ENCODE measurements around the gene ZNF784. TPM values are rescaled to one million over a fixed set of nuclear protein-coding genes. Genes with fewer than 3 reads are reported as not detected.

ZNF784 gene
- total and polyA plus RNA-seq, 2 of the 13 experiments (the other 11 are each of a cell fraction or from before 2014, with no cell fraction given), result 4.1 to 4.2 TPM

DNA sequence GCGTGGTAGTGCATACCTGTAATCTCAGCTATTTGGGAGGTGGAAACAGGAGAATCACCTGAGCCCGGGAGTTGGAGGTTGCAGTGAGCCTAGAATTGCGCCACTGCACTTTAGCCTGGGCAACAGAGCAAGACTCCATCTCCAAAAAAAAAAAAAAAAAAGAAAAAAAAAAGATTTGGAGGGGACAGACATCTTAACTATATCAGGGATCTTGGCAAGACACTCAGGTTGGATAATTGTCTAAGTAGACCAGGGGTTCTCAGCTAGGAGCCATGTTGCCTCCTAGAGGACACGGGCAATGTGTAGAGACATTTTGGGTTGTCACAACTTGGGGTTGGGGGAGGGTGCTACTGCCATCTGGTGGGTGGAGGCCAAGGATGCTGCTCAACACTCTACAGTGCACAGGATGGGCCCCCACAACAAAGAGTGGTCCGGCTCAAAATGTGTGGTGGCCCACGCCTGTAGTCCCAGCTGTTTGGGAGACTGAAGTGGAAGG is 14.5 kb upstream of the ZNF784 start (continued):
- TF ChIP-seq, protein P1, sequence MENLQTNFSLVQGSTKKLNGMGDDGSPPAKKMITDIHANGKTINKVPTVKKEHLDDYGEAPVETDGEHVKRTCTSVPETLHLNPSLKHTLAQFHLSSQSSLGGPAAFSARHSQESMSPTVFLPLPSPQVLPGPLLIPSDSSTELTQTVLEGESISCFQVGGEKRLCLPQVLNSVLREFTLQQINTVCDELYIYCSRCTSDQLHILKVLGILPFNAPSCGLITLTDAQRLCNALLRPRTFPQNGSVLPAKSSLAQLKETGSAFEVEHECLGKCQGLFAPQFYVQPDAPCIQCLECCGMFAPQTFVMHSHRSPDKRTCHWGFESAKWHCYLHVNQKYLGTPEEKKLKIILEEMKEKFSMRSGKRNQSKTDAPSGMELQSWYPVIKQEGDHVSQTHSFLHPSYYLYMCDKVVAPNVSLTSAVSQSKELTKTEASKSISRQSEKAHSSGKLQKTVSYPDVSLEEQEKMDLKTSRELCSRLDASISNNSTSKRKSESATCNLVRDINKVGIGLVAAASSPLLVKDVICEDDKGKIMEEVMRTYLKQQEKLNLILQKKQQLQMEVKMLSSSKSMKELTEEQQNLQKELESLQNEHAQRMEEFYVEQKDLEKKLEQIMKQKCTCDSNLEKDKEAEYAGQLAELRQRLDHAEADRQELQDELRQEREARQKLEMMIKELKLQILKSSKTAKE (CRISPR knock-in tag; IDR thresholded peaks at IDR 0.05; ENCODE audit: borderline replicate concordance), result no peak
- no peak for TF ChIP-seq ZNF746 (CRISPR knock-in tag; IDR thresholded peaks at IDR 0.05)
- TF ChIP-seq ATM (IDR thresholded peaks at IDR 0.05; ENCODE audit: borderline replicate concordance), result no peak
- no peak for TF ChIP-seq ZNF30 (CRISPR knock-in tag; IDR thresholded peaks at IDR 0.05)
- TF ChIP-seq, protein P2, sequence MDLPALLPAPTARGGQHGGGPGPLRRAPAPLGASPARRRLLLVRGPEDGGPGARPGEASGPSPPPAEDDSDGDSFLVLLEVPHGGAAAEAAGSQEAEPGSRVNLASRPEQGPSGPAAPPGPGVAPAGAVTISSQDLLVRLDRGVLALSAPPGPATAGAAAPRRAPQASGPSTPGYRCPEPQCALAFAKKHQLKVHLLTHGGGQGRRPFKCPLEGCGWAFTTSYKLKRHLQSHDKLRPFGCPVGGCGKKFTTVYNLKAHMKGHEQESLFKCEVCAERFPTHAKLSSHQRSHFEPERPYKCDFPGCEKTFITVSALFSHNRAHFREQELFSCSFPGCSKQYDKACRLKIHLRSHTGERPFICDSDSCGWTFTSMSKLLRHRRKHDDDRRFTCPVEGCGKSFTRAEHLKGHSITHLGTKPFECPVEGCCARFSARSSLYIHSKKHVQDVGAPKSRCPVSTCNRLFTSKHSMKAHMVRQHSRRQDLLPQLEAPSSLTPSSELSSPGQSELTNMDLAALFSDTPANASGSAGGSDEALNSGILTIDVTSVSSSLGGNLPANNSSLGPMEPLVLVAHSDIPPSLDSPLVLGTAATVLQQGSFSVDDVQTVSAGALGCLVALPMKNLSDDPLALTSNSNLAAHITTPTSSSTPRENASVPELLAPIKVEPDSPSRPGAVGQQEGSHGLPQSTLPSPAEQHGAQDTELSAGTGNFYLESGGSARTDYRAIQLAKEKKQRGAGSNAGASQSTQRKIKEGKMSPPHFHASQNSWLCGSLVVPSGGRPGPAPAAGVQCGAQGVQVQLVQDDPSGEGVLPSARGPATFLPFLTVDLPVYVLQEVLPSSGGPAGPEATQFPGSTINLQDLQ (CRISPR knock-in tag; IDR thresholded peaks at IDR 0.05), result no peak
- 0 out of 2 replicates have a peak, but pooled peaks have one; percentile 18 for TF ChIP-seq ETV5 (CRISPR knock-in tag; IDR thresholded peaks at IDR 0.05; ENCODE audit: borderline replicate concordance)
- TF ChIP-seq YY1 (IDR thresholded peaks at IDR 0.05; ENCODE audit: insufficient read depth, insufficient replicate concordance, low read depth, low read length), result peak; percentile 72
- no peak for TF ChIP-seq ZIK1 (CRISPR knock-in tag; IDR thresholded peaks at IDR 0.05; ENCODE audit: borderline replicate concordance, low read depth)
- TF ChIP-seq ZFP1 (CRISPR knock-in tag; IDR thresholded peaks at IDR 0.05), result no peak
- TF ChIP-seq MEIS1 (CRISPR knock-in tag; IDR thresholded peaks at IDR 0.05; ENCODE audit: borderline replicate concordance), result no peak
- no peak for TF ChIP-seq KDM3A (CRISPR knock-in tag; IDR thresholded peaks at IDR 0.05; ENCODE audit: low read depth)
- no peak for TF ChIP-seq NR3C1 (CRISPR knock-in tag; IDR thresholded peaks at IDR 0.05)
- no peak for TF ChIP-seq RXRB (CRISPR knock-in tag; IDR thresholded peaks at IDR 0.05; ENCODE audit: borderline replicate concordance)
- TF ChIP-seq, protein P3, sequence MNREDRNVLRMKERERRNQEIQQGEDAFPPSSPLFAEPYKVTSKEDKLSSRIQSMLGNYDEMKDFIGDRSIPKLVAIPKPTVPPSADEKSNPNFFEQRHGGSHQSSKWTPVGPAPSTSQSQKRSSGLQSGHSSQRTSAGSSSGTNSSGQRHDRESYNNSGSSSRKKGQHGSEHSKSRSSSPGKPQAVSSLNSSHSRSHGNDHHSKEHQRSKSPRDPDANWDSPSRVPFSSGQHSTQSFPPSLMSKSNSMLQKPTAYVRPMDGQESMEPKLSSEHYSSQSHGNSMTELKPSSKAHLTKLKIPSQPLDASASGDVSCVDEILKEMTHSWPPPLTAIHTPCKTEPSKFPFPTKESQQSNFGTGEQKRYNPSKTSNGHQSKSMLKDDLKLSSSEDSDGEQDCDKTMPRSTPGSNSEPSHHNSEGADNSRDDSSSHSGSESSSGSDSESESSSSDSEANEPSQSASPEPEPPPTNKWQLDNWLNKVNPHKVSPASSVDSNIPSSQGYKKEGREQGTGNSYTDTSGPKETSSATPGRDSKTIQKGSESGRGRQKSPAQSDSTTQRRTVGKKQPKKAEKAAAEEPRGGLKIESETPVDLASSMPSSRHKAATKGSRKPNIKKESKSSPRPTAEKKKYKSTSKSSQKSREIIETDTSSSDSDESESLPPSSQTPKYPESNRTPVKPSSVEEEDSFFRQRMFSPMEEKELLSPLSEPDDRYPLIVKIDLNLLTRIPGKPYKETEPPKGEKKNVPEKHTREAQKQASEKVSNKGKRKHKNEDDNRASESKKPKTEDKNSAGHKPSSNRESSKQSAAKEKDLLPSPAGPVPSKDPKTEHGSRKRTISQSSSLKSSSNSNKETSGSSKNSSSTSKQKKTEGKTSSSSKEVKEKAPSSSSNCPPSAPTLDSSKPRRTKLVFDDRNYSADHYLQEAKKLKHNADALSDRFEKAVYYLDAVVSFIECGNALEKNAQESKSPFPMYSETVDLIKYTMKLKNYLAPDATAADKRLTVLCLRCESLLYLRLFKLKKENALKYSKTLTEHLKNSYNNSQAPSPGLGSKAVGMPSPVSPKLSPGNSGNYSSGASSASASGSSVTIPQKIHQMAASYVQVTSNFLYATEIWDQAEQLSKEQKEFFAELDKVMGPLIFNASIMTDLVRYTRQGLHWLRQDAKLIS (CRISPR knock-in tag; IDR thresholded peaks at IDR 0.05), result no peak
- peak; percentile 60 for TF ChIP-seq PATZ1 (CRISPR knock-in tag; IDR thresholded peaks at IDR 0.05)
- no peak for TF ChIP-seq CEBPB (IDR thresholded peaks at IDR 0.05; ENCODE audit: borderline replicate concordance, low read depth, low read length)
- TF ChIP-seq CC2D1A (CRISPR knock-in tag; IDR thresholded peaks at IDR 0.05), result no peak
- TF ChIP-seq MATR3 (CRISPR knock-in tag; IDR thresholded peaks at IDR 0.05), result no peak
- TF ChIP-seq TERF1 (CRISPR knock-in tag; IDR thresholded peaks at IDR 0.05), result no peak

Measured in HepG2 (cell line).